A549 (cell line): Measurements from ENCODE around the gene DNMT3A. TPM values are rescaled to one million over a fixed set of nuclear protein-coding genes. Genes with fewer than 3 reads are reported as not detected.

Source experiments
- ATAC-seq, 2 experiments: fragments of 200-7000 bp in 1 of 2; fragments of >200 bp in 1 of 2; cut with Nextera tagmentation in 1 of 2; cut with Tn5 transposase in 1 of 2; 3 replicates each; pipeline versions ENCODE4 v1.8.0 to v1.9.1; 2018 to 2020; ENCODE audit warnings: mild to moderate bottlenecking in 1 of 2, moderate library complexity in 1 of 2
- CTCF ChIA-PET: fragments of 300-600 bp; sonication (Branson Sonifier 250); formaldehyde crosslinking; extraction: SDS; loops from one replicate; lab custom pipeline; 2021; ENCODE audit warnings: antibody characterized with exemption, inconsistent platforms; lab: Yijun Ruan, JAX
- POLR2A ChIA-PET: fragments of 350-600 bp; formaldehyde crosslinking; extraction: SDS; loops from one replicate; lab custom pipeline; 2021; ENCODE audit warnings: antibody characterized with exemption, inconsistent platforms; lab: Yijun Ruan, JAX
- DNase-seq, 2 experiments: peaks; one replicate each; pipeline versions ENCODE4 v3.0.0 to v3.0.0-alpha.2; 2011 to 2016; ENCODE audit warnings: low read depth in 1 of 2, low spot score in 1 of 2
- FAIRE-seq: peaks from 2 replicates; lab custom pipeline; 2011; peaks lifted over from hg19 to GRCh38; lab: Jason Lieb, UNC
- H3K27ac ChIP-seq, 2 experiments: fragments of >200 bp; sonication (Bioruptor Twin); formaldehyde crosslinking; 3 replicates each; pipeline ENCODE4 v1.5.1; 2016 to 2017
- H3K4me1 ChIP-seq: fragments of >200 bp; sonication (Bioruptor Twin); formaldehyde crosslinking; 3 replicates; pipeline ENCODE4 v1.6.1; 2016
- H3K4me2 ChIP-seq: fragments of >200 bp; sonication (Bioruptor Twin); formaldehyde crosslinking; 3 replicates; pipeline ENCODE4 v1.6.1; 2016
- H3K4me3 ChIP-seq: fragments of >200 bp; sonication (Bioruptor Twin); formaldehyde crosslinking; 3 replicates; pipeline ENCODE4 v1.5.1; 2016
- H3K9me3 ChIP-seq: fragments of >200 bp; sonication (Bioruptor Twin); formaldehyde crosslinking; 3 replicates; pipeline ENCODE4 v1.6.1; 2016
- BHLHE40 ChIP-seq: IDR thresholded peaks from 2 replicates; pipeline ENCODE4 v1.6.1; 2012; ENCODE audit warnings: low read depth, low read length, inconsistent platforms
- CHD2 ChIP-seq: fragments of 150-350 bp; IDR thresholded peaks from 2 replicates; pipeline ENCODE4 v1.6.1; 2014; ENCODE audit warnings: low read length; ENCODE audit not compliant: partially characterized antibody
- FOSB ChIP-seq: fragments of 250-450 bp; sonication (Bioruptor Pico); IDR thresholded peaks from 2 replicates; pipeline ENCODE4 v1.5.0; 2020; ENCODE audit warnings: mild to moderate bottlenecking, moderate library complexity
- FOXS1 ChIP-seq: fragments of 250-450 bp; sonication (Bioruptor Pico); IDR thresholded peaks from 2 replicates; pipeline ENCODE4 v1.5.0; 2020; ENCODE audit warnings: mild to moderate bottlenecking, moderate library complexity
- HDAC2 ChIP-seq: fragments of 200-600 bp; sonication (generic); IDR thresholded peaks from 2 replicates; pipeline ENCODE4 v1.6.1; 2016
- HES2 ChIP-seq: fragments of >200 bp; sonication (Bioruptor Twin); formaldehyde crosslinking; IDR thresholded peaks from 2 replicates; pipeline ENCODE4 v1.6.1; 2016
- HOXA7 ChIP-seq: fragments of 250-450 bp; sonication (Bioruptor Pico); IDR thresholded peaks from 2 replicates; pipeline ENCODE4 v1.5.0; 2020; ENCODE audit warnings: mild to moderate bottlenecking, moderate library complexity
- HOXB13 ChIP-seq: fragments of 250-450 bp; sonication (Bioruptor Pico); IDR thresholded peaks from 2 replicates; pipeline ENCODE4 v1.5.0; 2020; ENCODE audit warnings: low read depth, mild to moderate bottlenecking, moderate library complexity
- HOXB5 ChIP-seq: fragments of 250-450 bp; sonication (Bioruptor Pico); IDR thresholded peaks from 2 replicates; pipeline ENCODE4 v1.5.0; 2020; ENCODE audit warnings: mild to moderate bottlenecking, moderate library complexity
- JUNB ChIP-seq: fragments of >200 bp; sonication (Bioruptor Twin); formaldehyde crosslinking; IDR thresholded peaks from 2 replicates; pipeline ENCODE4 v1.6.1; 2016
- KDM1A ChIP-seq: fragments of 200-600 bp; sonication (generic); IDR thresholded peaks from 2 replicates; pipeline ENCODE4 v1.6.1; 2016; ENCODE audit warnings: low read depth, mild to moderate bottlenecking
- NR3C1 ChIP-seq: fragments of >200 bp; sonication (Bioruptor Twin); formaldehyde crosslinking; IDR thresholded peaks from 3 replicates; pipeline ENCODE4 v1.6.1; 2017
- PHF8 ChIP-seq: fragments of 200-600 bp; sonication (generic); IDR thresholded peaks from 2 replicates; pipeline ENCODE4 v1.6.1; 2016; ENCODE audit warnings: low read depth, mild to moderate bottlenecking, antibody characterized with exemption, moderate library complexity, borderline replicate concordance
- RCOR1 ChIP-seq: fragments of 150-350 bp; IDR thresholded peaks from 2 replicates; pipeline ENCODE4 v1.6.1; 2014; ENCODE audit warnings: antibody characterized with exemption, low read length, low read depth
- TFCP2L1 ChIP-seq: fragments of 250-450 bp; sonication (Bioruptor Pico); IDR thresholded peaks from 2 replicates; pipeline ENCODE4 v1.5.0; 2021; ENCODE audit warnings: mild to moderate bottlenecking
- USF2 ChIP-seq: fragments of 450-650 bp; IDR thresholded peaks from 2 replicates; pipeline ENCODE4 v1.6.1; 2014; ENCODE audit warnings: antibody characterized with exemption
- ZFP36 ChIP-seq: fragments of 450-650 bp; IDR thresholded peaks from 2 replicates; pipeline ENCODE4 v1.6.1; 2014; ENCODE audit warnings: borderline replicate concordance; ENCODE audit not compliant: partially characterized antibody
- WGBS: methylation state at CpG from one replicate; pipeline ENCODE4 v1.1.6; 2017; ENCODE audit errors: missing lambda C conversion rate; 5-methylcytosine and 5-hydroxymethylcytosine counted together
- polyA plus RNA-seq, 4 experiments: library from polyadenylated mRNA; depleted of rRNA in 3 of 4; stranded (reverse); fragments of >200 nt; fragmentation: RNase III in 1 of 4; extraction: RNeasy Plus Mini Kit Qiagen cat#74134 plus additional on column Dnase treatment in 1 of 4; gene quantifications; 2 replicates in 3 of 4; 3 replicates in 1 of 4; pipeline ENCODE4 v1.2.3, GENCODE V29; 2011 to 2017
- TF ChIP-seq, protein P1 (sequence below): fragments of 250-450 bp; sonication (Bioruptor Pico); IDR thresholded peaks from 2 replicates; pipeline ENCODE4 v1.5.0; 2020; ENCODE audit warnings: low read depth, mild to moderate bottlenecking, moderate library complexity
- TF ChIP-seq, protein P2 (sequence below): fragments of 150-350 bp; IDR thresholded peaks from 2 replicates; pipeline ENCODE4 v1.6.1; 2014; ENCODE audit warnings: low read depth, mild to moderate bottlenecking, low read length
- TF ChIP-seq, protein P3 (sequence below): IDR thresholded peaks from 2 replicates; pipeline ENCODE4 v1.6.1; 2012

DNMT3A gene
- polyA plus RNA-seq, 2 of the 4 experiments (the other 2 are of a cell fraction): 4.4 to 11.9 TPM

DNA sequence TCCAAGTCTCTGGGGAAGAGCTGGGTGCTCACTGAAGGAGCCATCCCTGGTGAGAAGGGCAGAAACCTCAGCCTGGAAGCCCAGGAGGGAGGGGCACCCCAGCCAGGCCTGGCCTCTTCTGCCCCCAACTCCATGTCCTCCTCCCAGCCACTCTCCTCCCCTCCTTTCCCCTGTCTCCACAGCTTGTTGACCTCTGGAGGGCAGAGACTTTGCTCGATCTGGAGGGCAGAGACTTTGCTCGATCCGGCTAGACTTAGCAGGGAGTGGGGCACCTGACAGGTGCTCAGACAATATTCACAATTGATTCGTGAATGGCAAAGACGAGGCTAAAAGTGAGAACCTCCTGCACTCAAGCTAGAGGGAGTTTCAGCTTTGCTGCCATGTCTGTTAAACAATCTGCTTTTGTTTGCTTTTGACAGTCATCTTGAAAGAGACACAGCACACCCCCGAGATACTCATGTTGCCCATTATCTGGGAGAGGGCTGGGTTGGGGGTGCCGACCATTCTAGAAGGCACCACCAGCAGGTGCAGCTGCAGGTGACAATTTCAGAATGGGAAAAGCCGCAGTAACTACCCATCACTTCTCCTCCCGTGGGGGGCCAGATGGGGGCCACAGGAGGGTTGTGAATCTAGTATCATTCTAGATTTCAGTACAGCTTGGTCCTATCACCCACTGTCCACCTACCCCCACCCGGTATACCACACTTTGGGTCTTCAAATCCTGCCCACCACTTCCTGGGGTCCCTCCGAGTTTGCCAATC, 54.8 kb downstream of the DNMT3A start:
- CTCF ChIA-PET: interaction anchor here (0.6 to 1.4 kb wide), 7 partner anchors 9 to 208 kb away, joined by 3 to 9 read pairs (median 4); no protein-coding TSS in a partner anchor
- Histone ChIP-seq H3K4me3 (no peak overlapping the region), H3K4me2 (no peak overlapping the region), H3K9me3 (no peaks in the 10 kb centered on the region), H3K27ac (no peak overlapping the region), H3K4me1 (no peaks in the 10 kb centered on the region)
- POLR2A ChIA-PET: no interaction called here
- ATAC-seq (no peak), DNase-seq (no peak), FAIRE-seq (no peak)
- WGBS: 83% methylated on average over 11 of the region's 11 CpGs
- TF ChIP-seq, protein P1, sequence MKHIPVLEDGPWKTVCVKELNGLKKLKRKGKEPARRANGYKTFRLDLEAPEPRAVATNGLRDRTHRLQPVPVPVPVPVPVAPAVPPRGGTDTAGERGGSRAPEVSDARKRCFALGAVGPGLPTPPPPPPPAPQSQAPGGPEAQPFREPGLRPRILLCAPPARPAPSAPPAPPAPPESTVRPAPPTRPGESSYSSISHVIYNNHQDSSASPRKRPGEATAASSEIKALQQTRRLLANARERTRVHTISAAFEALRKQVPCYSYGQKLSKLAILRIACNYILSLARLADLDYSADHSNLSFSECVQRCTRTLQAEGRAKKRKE: no peak
- no peak for TF ChIP-seq HOXB5 (CRISPR knock-in tag)
- no peak for TF ChIP-seq HOXB13 (CRISPR knock-in tag)
- TF ChIP-seq HES2: no peak
- no peak for TF ChIP-seq JUNB
- no peak for TF ChIP-seq KDM1A
- TF ChIP-seq, protein P2, sequence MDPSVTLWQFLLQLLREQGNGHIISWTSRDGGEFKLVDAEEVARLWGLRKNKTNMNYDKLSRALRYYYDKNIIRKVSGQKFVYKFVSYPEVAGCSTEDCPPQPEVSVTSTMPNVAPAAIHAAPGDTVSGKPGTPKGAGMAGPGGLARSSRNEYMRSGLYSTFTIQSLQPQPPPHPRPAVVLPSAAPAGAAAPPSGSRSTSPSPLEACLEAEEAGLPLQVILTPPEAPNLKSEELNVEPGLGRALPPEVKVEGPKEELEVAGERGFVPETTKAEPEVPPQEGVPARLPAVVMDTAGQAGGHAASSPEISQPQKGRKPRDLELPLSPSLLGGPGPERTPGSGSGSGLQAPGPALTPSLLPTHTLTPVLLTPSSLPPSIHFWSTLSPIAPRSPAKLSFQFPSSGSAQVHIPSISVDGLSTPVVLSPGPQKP: no peak
- TF ChIP-seq USF2: no peak
- no peak for TF ChIP-seq NR3C1
- TF ChIP-seq TFCP2L1 (CRISPR knock-in tag): no peak
- TF ChIP-seq HOXA7: no peak
- no peak for TF ChIP-seq CHD2
- TF ChIP-seq HDAC2: no peak
- TF ChIP-seq, protein P3, sequence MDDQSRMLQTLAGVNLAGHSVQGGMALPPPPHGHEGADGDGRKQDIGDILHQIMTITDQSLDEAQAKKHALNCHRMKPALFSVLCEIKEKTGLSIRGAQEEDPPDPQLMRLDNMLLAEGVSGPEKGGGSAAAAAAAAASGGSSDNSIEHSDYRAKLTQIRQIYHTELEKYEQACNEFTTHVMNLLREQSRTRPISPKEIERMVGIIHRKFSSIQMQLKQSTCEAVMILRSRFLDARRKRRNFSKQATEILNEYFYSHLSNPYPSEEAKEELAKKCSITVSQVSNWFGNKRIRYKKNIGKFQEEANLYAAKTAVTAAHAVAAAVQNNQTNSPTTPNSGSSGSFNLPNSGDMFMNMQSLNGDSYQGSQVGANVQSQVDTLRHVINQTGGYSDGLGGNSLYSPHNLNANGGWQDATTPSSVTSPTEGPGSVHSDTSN: no peak
- no peak for TF ChIP-seq BHLHE40
- TF ChIP-seq FOXS1 (CRISPR knock-in tag): no peak
- no peak for TF ChIP-seq FOSB (CRISPR knock-in tag)
- no peak for TF ChIP-seq RCOR1

DNA sequence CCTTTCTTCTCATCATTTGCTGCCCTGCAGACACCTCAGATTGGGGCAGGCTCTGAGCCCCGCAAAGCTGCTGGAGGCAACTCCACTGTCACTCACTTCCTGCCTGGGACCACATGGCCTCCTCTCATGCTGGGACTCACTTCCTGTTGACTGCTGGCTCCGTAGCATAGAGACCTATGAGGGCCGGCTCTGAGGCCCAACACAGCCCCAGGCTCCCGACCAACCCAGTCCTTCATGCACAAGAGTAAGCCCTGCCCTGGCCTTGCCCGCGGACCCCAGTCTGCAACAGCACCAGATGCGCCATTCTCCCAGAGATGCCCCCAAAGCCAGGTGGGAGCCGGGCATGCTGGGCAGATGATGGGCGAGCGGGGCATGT, 55.7 kb downstream of the DNMT3A start:
- no peak for FAIRE-seq
- no peak for ATAC-seq
- TF ChIP-seq PHF8 (no peak), HES2 (no peak), KDM1A (no peak), ZFP36 (no peak)
- Histone ChIP-seq H3K4me3 (no peak overlapping the region), H3K9me3 (no peaks in the 10 kb centered on the region), H3K4me1 (no peaks in the 10 kb centered on the region), H3K27ac (no peak overlapping the region), H3K4me2 (no peak overlapping the region)
- DNase-seq: no peak
- ChIA-PET CTCF (interaction anchor here (1.3 to 1.4 kb wide), 2 partner anchors 19 to 23 kb away, joined by 4 to 9 read pairs; no protein-coding TSS in a partner anchor), POLR2A (no interaction called here)
- WGBS: 87% methylated on average over 10 of the region's 10 CpGs
